ENCODE results near the gene RAP2A. TPM values are rescaled to one million over a fixed set of nuclear protein-coding genes. Genes with fewer than 3 reads are reported as not detected.

Gene RAP2A
- total RNA-seq, 6 experiments from 2014 or later: 7.4 to 16.5 (median 8.8) TPM

Small RNA genes lying within 50 kb of the gene (small RNA-seq; reads per million reads assigned to genes)
- 0 reads per million in 2 experiments for gene AL442067.1

Other genes starting within 250 kb of the RAP2A start
- gene MBNL2, start 211.8 kb upstream of the RAP2A start, total RNA-seq: 100 to 1,000 TPM in 3 of 6 experiments, 10 to 100 TPM in 3; 30.3 to 135 (median 81.5) TPM